Fibroblast of villous mesenchyme (primary cell): ENCODE results near the gene PRKD1. TPM values are rescaled to one million over a fixed set of nuclear protein-coding genes. Genes with fewer than 3 reads are reported as not detected.

Experiments
- DNase-seq: peaks from one replicate; pipeline ENCODE4 v3.0.0-alpha.2; 2010; ENCODE audit warnings: low read depth
- H3K4me3 ChIP-seq: 2 replicates; pipeline ENCODE4 v1.5.1; 2011; ENCODE audit warnings: low read depth, mild to moderate bottlenecking, low read length
- CTCF ChIP-seq: IDR thresholded peaks from 2 replicates; pipeline ENCODE4 v1.5.1; 2012; ENCODE audit warnings: low read depth, mild to moderate bottlenecking, low read length; ENCODE audit not compliant: insufficient read depth
- total RNA-seq: library from RNA; depleted of rRNA; stranded (reverse); fragments of >200 nt; gene quantifications from 2 replicates; pipeline ENCODE4 v1.2.3, GENCODE V29; 2012

The PRKD1 gene
- total RNA-seq, 1 donor: 13.8 TPM

GRCh38 chr14:29607169-29607568 is 320.5 kb downstream of the PRKD1 start:
- H3K4me3 ChIP-seq: no peak overlapping the region
- no peak for DNase-seq
- no peak for TF ChIP-seq CTCF

DNA sequence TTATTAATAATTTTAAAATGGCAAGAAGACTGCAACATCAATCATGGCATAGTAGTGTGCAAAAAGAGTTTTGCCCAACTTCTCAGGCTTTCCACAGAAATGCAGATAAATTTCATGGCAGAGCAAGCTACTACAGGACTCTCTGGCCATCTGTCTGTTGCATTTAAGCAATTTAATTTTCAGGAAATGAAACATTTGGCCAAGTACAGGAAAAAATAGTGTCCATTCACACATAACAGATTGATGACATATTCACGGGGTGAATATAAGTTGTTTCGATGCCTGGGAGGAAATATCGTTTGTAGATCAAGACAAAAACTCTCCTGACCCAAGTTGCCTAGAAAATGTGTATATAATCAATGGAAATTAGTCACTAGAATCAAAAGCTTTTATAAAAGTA is 324.0 kb downstream of the PRKD1 start:
- no peak for TF ChIP-seq CTCF
- H3K4me3 ChIP-seq: no peak overlapping the region
- DNase-seq: no peak

DNA sequence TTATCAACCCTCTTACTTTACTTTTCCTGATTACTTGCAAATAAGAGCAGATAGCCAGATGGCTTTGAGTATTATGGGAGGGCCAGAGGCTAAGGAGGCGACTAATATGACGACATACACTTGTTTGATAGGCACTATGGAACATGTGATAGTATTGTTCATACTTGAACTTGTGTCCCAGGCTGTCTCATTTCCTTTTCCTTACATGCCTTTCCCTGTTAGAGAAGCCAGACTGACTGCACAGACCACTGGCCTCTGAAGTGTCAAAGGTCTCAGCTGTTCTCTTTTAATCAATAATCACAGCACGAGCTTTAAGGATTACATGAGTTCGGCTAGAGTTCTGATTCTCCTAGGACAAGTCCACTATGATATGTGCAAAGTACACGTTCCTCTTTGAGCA is 326.0 kb downstream of the PRKD1 start:
- no peak overlapping the region for H3K4me3 ChIP-seq
- no peak for TF ChIP-seq CTCF
- no peak for DNase-seq

DNA sequence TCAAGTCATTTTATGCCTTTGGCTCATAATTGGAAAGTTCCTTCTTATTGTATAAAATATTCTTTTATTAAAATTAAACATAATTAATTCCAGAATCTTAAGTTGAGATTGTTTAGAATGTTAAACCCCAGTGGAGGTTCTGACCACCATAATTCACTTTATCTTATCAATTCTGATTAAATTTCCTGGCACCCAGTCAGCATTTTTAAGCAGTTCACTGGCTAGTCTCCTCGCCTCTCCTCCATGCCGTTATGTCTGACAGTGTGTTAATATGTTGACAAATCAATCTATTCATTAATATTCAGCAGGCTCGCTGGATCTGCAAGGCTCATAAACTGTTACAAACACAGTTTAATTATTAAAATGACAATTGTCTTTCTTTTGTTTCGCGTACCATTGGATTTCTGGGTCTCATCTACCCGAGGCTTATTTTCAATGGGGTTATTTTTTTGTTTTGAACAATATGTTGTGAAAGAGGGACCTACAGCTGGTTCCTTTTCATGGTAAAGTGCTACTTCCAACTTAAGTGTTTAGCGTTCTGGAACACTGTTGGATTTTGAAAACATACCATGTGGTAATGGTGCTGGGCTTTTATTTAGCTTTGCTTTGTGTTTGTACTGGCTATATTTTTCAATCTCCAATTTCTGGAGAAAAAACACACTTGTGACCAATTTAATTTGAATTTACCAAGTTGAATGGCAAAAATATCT is 339.7 kb downstream of the PRKD1 start:
- TF ChIP-seq CTCF: no peak
- no peak overlapping the region for H3K4me3 ChIP-seq
- no peak for DNase-seq

DNA sequence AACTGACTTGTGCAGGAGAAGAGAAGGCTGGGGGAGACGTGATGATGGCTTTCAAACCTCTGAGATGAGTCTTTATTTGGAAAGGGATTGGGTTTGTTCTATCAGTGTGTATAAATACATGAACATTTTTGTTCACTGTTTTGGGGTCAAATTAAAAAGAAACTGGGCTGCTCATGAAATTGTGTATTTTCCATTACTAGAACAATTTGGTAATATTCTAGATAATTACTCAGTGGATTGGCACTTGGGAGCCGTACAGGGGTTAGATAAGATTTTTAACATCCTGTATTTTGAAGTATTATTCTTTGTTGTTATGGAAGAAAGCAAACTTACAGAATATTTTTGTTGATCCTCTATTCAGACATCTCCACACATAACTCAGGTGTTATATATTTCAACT is 340.6 kb downstream of the PRKD1 start:
- TF ChIP-seq CTCF: no peak
- DNase-seq: no peak
- no peak overlapping the region for H3K4me3 ChIP-seq

GRCh38 chr14:29584992-29585391 is 342.7 kb downstream of the PRKD1 start:
- no peak overlapping the region for H3K4me3 ChIP-seq
- TF ChIP-seq CTCF: no peak
- DNase-seq: peak; percentile 86

DNA sequence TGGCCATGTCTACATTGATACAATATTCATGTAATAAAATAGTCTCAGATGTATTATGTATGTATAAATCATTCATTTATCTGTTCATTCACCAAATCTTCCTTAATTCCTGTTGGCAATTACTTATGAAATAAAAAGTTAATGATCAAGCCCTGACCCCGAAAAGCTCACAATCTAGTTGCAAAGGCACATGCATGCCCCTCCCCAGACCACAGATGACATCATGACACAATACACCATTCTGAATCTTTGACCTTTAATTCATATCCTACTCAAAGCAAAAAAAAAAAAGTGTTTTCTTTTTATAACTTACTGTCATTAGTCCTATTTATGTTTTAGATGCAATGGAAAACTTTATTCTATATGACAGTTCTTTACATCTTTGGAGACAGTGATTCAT is 346.9 kb downstream of the PRKD1 start:
- H3K4me3 ChIP-seq: no peak overlapping the region
- no peak for DNase-seq
- TF ChIP-seq CTCF: no peak
